ENCODE results near the gene ZNRD2.

The ZNRD2 gene

GRCh38 chr11:65538232-65538914 is 31.9 kb upstream of the ZNRD2 start:
- no peak for DNase-seq

DNA sequence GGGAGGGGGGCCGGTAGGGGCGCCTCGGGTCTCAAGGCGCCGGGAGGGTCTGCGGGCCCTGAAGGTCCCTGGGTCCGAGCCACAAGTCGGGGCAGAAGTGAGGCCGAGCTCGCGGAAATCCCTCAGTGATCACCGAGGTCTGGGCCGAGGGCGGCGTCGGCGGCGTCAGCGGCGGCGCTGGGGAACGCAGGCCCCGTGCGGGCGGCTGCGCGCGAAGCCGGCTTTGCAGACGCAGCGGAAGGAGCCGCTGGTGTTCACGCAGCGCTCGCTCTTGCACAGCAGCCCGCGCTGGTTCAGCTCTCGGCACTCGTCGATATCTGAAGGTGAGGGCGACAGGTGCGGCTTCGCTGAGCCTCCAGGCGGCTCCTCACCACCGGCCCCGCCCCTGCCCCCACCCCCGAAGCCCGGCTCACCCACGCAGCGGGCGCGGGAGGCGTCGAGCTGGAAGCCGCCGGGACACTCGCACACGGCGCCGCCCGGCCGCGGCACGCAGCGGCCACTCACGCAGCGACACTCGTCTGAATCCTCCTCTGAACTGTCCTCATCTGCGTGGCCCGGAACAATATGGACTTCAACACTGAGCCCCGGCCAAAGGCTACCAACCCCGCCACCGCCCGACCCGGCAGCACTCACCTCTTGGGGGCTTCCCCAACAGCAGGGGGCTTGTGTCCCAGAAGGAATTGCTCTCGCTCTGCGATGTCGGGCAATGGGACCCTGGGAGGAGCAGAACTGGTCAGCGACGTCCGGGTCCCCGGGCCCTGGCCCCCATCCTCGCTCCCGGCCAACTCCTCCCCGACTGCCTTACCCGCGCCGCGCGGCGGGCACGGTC is 31.1 kb upstream of the ZNRD2 start:
- no peak for DNase-seq

GRCh38 chr11:65539744-65540289 is 30.5 kb upstream of the ZNRD2 start:
- no peak for DNase-seq

- DNase-seq, result peak; percentile 94
Measured at GRCh38 chr11:65540290-65541092, 29.8 kb upstream of the ZNRD2 start.

- DNase-seq, result no peak
Measured at GRCh38 chr11:65541093-65541982, 28.9 kb upstream of the ZNRD2 start.

DNA sequence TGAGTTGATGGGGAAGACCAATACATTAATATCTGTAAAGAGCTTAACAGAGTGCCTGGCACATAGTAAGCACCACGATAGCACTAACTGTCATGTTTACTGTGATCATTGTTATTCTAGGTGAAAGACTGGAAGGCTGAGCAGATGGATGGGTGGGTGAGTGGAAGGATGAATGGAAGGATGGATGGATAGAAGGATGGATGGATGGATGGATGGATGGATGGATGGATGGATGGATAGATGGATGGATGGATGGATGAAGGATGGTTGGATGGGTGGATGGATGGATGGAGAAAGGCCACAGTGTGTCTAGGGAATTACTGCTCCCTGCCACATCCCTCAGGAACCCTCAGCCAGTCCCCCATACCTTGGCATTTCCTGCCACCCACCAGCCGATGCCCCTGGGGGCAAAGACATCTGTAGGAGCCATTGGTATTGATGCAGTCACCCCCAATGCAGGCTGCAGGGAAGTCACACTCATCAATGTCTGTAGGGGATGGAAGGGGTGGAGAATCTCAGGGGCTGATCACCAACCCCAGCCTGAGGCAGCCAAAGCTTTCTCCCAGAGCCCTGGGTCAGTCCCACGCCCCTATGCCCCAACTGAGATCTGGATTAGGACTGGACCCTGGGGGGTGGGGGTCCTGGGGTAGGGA is 27.4 kb upstream of the ZNRD2 start:
- no peak for DNase-seq

GRCh38 chr11:65545853-65546216 is 24.4 kb upstream of the ZNRD2 start:
- DNase-seq, result no peak

DNA sequence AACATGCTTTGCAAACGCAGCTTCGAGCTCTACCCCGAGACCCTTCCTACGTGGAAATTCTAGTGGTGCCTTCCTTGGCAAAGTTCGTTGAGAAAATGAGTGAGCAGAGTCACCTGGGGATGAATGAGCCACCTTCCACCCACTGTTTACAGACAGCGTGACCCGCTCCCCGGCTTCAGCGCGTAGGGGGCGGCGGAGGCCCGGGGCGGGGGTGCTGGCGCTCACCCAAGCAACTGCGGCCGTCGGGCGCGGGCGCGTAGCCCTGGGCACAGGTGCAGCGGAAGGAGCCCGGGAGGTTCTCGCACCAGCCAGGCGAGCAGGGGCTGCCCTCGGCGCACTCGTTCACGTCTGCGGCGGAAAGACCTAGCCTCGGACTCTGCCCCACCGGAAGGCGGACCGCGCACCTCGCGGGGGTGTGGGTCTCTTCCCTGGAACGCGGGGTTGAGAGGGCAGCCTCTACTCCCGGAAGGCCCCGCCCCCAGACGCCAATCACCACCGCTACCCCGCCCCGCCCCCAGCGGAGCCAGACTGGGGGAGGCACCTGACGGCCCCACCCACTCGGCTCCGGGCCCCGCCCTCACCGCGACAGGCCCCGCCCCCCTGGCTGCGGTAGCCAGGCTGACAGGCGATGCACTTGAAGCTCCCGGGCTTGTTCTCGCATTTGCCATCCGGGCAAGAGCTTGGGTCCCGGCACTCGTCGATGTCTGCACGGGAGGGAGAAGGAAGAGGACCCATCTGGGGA is 23.9 kb upstream of the ZNRD2 start:
- peak; percentile 99 for DNase-seq

DNA sequence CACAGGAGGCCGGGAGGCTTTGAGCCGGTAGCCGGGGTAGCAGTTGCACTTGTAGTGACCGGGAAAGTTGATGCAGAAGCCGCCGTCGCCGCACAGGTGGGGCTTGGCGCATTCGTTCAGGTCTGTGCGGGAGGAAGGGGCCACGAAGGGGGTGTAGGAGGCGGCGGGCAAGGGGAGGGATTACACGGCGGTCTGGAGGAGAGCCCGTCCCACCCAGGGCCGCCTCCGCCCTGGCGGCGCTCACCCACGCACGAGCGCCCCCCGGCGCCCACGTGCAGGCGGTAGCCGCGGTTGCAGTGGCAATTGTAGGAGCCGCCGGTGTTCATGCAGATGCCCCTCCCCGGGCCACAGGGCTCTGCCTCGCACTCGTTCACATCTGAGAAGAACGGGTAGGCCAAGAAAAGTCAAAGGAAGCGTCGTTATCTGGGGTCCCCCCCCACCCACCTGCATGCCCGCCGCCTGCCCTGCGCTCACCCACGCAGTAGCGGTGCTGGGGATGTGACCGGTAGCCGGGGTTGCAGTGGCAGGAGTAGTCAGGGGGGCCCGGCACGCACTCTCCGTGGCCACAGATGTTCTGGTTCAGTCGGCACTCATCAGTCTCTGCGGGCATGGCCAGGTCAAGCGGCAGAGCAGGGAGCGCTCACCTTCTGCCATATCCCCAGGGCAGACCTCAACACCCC is 22.7 kb upstream of the ZNRD2 start:
- DNase-seq, result peak; percentile 59

- no peak for DNase-seq
Measured at GRCh38 chr11:65548395-65548794, 21.9 kb upstream of the ZNRD2 start.

GRCh38 chr11:65549096-65549495 is 21.2 kb upstream of the ZNRD2 start:
- DNase-seq, result no peak

DNA sequence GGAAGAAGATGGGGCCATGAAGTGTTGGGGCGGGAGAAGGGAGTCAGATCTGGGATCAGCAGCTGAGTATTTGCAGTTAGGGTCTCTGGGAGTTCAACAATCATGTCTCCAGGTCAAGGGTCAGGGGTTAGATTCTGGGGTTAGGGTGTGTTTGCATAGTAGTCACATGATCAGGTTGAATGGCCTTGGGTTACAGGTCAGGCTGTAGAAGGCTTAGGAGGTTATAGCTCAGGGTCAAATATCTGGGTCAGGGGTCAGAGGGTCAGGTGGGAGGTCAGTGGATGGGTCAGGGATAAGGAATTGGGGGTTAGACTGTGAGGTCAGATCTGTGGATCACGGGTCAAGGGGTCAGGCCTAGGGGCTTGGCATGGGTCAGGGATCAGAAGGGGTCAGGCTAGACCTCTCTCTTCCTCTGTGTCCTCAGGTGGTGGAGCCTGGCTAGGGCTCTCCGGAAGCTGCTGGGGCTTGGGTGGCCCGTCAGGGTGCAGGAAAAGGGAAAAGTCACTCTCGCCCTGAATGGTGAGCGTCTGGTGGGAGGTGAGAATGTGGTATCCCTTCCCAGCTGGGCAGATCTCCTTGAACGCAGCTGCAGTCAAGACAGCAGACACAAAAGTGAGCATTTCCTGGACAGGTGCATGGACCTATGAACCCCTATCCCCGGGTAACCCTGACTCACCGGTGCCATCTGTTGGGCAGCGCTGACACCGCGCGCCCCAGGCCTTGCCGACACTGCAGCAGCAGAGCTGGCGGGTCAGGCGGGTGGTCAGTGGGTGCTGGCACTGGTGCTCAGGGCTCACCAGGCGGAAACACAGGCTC is 18.5 kb upstream of the ZNRD2 start:
- DNase-seq, result peak; percentile 77

- DNase-seq, result no peak
Measured at GRCh38 chr11:65552388-65552951, 17.8 kb upstream of the ZNRD2 start.

GRCh38 chr11:65553301-65554001 is 16.8 kb upstream of the ZNRD2 start:
- DNase-seq, result peak; percentile 90

DNA sequence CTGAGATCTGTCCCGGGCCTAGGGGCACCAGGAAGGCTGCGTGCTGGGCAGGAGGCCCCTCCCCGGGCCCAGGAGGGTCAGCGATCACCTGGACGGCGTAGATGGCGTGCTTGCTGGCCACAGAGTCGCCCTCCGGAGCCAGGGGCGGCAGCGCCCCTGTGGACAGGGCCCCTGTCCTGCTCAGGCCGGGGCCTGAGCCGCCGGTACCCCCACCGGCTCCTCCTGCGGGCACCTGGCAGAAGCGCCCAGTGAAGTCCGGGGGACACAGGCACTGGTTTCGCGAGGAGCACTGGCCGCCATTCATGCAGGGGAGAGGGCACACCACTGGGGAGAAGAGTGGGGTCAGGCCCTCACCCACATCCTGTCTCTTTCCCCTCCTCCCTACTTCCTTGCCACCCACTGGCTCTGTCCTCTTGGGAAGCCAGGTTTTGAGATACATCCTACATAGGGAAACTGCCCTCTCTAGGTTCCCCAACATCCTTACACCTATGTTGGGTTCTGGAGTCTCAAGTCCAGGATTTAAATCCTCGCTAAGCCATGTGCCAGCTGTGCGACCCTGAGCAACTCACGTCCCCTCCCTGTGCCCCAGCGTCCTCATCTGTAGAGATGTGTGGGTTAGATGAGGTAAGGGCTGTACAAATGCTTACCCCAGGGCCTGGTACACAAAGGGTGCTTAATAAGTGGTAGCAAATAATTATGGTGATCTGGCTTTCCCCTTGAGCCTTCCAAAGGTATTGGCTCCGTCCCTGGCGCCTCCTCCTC is 16.0 kb upstream of the ZNRD2 start:
- DNase-seq, result peak; percentile 40

DNA sequence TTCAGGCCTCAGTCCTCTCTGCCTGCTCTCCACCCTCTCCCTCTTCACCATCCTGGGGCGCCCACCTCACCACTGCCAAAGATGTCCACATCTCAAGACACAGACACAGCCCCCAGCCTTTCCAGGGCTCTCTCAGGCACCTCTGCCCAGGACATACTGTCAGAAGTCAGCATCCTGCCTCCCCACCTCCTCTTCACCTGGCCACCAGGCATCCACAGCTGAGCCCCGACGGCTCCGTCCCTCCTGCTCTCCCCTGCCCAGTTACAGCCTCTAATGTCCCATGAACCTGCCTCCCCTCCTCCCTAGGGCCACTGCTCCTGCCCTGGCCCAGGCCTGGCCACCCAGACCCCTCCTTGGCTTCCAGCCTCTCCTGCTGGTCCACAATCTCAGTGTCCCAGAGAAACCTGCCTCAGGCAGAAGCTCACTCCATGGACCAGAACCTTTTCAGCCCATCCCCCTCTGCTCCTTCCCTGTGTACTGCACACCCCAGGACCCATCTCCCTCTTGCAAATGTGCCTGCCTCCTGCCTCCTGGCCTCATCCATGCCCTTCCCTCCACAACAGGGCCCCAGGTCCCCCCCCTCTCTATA is 15.3 kb upstream of the ZNRD2 start:
- DNase-seq, result no peak

DNA sequence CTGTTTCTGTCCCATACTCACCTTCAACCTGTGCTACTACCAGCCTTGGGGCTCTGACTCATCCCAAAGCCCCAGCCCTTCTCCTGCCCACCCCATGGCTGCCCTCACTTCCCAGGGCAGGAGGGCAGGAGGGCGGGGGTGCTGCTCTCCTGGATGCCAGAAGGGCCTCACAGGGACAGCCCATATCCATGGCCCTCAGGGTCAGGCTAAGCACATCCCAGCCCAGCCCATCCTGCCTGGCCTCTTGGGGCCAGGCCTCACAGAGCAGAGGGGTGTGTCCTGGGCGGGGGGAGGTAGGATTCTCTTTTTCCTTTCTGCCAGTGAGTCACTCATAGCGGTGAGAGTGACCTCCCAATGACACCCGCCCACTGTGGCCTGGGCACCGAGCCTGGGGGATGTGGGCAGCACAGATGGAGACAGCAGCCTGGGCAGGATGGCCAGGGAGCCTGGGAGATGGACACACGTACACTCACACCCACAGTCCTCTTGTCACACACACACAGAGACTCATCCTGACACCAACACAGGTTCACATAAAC is 14.5 kb upstream of the ZNRD2 start:
- peak; percentile 35 for DNase-seq

Measured in CD4-positive, alpha-beta T cell treated with Interleukin-17A for 4 hours (primary cell).